HuH-7.5 (cell line): Measurements from ENCODE around the gene ERFE.
"Not testable (repeated sequence)": the region's sequence is repeated elsewhere in the genome, so short reads cannot be mapped to it uniquely, and the experiment has no call there.

Source experiments
- DNase-seq: peaks from one replicate; pipeline ENCODE4 v3.0.0; 2011; ENCODE audit warnings: low spot score

The ERFE gene

GRCh38 chr2:238158509-238159070 is at the start of gene ERFE:
Gene ERFE (plus strand): TSS chr2:238158970. CDS start chr2:238159008, 38 bp downstream.
- DNase-seq = peak; percentile 93

- DNase-seq = no peak
Observed at GRCh38 chr2:238113611-238114010, 45.2 kb upstream of the ERFE start.

- DNase-seq = no peak
Observed at GRCh38 chr2:238114331-238114841, 44.4 kb upstream of the ERFE start.

- DNase-seq = no peak
Observed at GRCh38 chr2:238114851-238115660, 43.7 kb upstream of the ERFE start.

- DNase-seq = not testable (repeated sequence)
Observed at GRCh38 chr2:238115709-238116108, 43.1 kb upstream of the ERFE start.

GRCh38 chr2:238116298-238117198 is 42.2 kb upstream of the ERFE start:
- DNase-seq = no peak

- no peak for DNase-seq
Observed at GRCh38 chr2:238117199-238118154, 41.3 kb upstream of the ERFE start.

GRCh38 chr2:238119756-238120462 is 38.9 kb upstream of the ERFE start:
- no peak for DNase-seq

GRCh38 chr2:238120463-238121298 is 38.1 kb upstream of the ERFE start:
- DNase-seq = peak; percentile 60

- no peak for DNase-seq
Observed at GRCh38 chr2:238121511-238122286, 37.1 kb upstream of the ERFE start.

GRCh38 chr2:238122287-238123217 is 36.2 kb upstream of the ERFE start:
- no peak for DNase-seq

- no peak for DNase-seq
Observed at GRCh38 chr2:238123218-238123971, 35.4 kb upstream of the ERFE start.

GRCh38 chr2:238123991-238124470 is 34.7 kb upstream of the ERFE start:
- no peak for DNase-seq

- no peak for DNase-seq
Observed at GRCh38 chr2:238124488-238125126, 34.2 kb upstream of the ERFE start.

- no peak for DNase-seq
Observed at GRCh38 chr2:238125127-238125885, 33.5 kb upstream of the ERFE start.

GRCh38 chr2:238126338-238126737 is 32.4 kb upstream of the ERFE start:
- no peak for DNase-seq
